Osteocyte (in vitro differentiated cells): ENCODE data around the gene ECE1. TPM values are rescaled to one million over a fixed set of nuclear protein-coding genes. Genes with fewer than 3 reads are reported as not detected.

Source experiments
- DNase-seq: peaks from one replicate; pipeline ENCODE4 v3.0.0; 2021; ENCODE audit warnings: mixed read lengths; ENCODE audit not compliant: unreplicated experiment; ENCODE audit errors: extremely low spot score
- H3K27ac Mint-ChIP-seq: one replicate; pipeline ENCODE4 v1.8.0; 2021; ENCODE audit warnings: mild to moderate bottlenecking, mixed read lengths; ENCODE audit not compliant: unreplicated experiment
- H3K27me3 Mint-ChIP-seq: one replicate; pipeline ENCODE4 v1.8.0; 2021; ENCODE audit warnings: mixed read lengths; ENCODE audit not compliant: unreplicated experiment
- H3K36me3 Mint-ChIP-seq: one replicate; pipeline ENCODE4 v1.8.0; 2021; ENCODE audit warnings: mixed read lengths; ENCODE audit not compliant: unreplicated experiment
- H3K4me1 Mint-ChIP-seq: one replicate; pipeline ENCODE4 v1.8.0; 2021; ENCODE audit warnings: mixed read lengths; ENCODE audit not compliant: unreplicated experiment
- H3K4me3 Mint-ChIP-seq: one replicate; pipeline ENCODE4 v1.8.0; 2021; ENCODE audit warnings: mild to moderate bottlenecking, moderate library complexity, mixed read lengths; ENCODE audit not compliant: unreplicated experiment
- H3K9me3 Mint-ChIP-seq: one replicate; pipeline ENCODE4 v1.8.0; 2021; ENCODE audit warnings: mixed read lengths; ENCODE audit not compliant: unreplicated experiment
- total RNA-seq: library from RNA; stranded (reverse); gene quantifications from 2 replicates; pipeline ENCODE4 v1.2.1, GENCODE V29; 2021
- TF ChIP-seq, protein P1 (sequence below): fragments of 200-600 bp; sonication (generic); IDR thresholded peaks from 2 replicates; pipeline ENCODE4 v1.5.0; 2021; ENCODE audit warnings: antibody characterized with exemption, mild to moderate bottlenecking, moderate library complexity

The ECE1 gene
- total RNA-seq, 1 donor from 2014 or later, result 217 TPM

DNA sequence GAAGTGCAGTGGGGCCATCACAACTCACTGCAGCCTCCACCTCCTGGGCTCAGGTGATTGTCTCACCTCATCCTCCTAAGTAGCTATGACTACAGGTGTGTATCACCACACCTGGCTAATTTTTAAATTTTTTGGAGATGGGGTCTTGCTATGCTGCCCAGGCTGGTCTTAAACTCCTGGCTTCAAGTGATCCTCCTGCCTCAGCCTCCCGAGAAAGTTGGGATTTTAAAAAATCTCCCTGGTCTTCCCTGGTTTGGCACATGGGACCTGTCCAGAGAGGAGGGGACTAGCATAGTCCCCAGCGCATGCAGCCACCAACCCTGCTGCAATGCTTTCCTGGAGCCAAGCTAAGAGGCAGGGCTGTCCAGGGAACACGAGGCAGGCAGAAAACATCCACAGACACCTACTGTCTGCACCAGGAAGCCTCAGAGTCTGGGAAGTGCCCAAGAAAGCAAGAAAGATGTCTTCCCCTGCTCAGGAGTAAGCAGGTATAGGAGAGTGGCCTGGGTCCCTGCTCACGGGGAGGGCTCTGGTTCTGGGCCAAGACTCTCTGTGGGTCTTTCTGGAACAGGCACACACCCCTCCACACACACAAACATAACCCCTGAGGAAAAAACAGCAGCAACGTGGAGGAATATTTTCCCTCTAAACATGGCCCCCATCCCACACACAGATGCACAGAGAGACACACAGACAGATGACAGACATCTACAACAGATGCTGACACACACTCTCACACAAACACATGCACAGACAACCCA, 30.8 kb downstream of the ECE1 start:
- no peaks in the 10 kb centered on the region for H3K9me3 Mint-ChIP-seq
- TF ChIP-seq, protein P1, sequence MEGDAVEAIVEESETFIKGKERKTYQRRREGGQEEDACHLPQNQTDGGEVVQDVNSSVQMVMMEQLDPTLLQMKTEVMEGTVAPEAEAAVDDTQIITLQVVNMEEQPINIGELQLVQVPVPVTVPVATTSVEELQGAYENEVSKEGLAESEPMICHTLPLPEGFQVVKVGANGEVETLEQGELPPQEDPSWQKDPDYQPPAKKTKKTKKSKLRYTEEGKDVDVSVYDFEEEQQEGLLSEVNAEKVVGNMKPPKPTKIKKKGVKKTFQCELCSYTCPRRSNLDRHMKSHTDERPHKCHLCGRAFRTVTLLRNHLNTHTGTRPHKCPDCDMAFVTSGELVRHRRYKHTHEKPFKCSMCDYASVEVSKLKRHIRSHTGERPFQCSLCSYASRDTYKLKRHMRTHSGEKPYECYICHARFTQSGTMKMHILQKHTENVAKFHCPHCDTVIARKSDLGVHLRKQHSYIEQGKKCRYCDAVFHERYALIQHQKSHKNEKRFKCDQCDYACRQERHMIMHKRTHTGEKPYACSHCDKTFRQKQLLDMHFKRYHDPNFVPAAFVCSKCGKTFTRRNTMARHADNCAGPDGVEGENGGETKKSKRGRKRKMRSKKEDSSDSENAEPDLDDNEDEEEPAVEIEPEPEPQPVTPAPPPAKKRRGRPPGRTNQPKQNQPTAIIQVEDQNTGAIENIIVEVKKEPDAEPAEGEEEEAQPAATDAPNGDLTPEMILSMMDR, result no peak
- no peak overlapping the region for H3K4me3 Mint-ChIP-seq
- H3K36me3 Mint-ChIP-seq, result peaks cover 28% of the 10 kb centered on the region
- no peak for DNase-seq
- H3K4me1 Mint-ChIP-seq, result peaks cover 52% of the 10 kb centered on the region
- no peaks in the 10 kb centered on the region for H3K27me3 Mint-ChIP-seq
- peak overlapping the region; percentile 99 for H3K27ac Mint-ChIP-seq

DNA sequence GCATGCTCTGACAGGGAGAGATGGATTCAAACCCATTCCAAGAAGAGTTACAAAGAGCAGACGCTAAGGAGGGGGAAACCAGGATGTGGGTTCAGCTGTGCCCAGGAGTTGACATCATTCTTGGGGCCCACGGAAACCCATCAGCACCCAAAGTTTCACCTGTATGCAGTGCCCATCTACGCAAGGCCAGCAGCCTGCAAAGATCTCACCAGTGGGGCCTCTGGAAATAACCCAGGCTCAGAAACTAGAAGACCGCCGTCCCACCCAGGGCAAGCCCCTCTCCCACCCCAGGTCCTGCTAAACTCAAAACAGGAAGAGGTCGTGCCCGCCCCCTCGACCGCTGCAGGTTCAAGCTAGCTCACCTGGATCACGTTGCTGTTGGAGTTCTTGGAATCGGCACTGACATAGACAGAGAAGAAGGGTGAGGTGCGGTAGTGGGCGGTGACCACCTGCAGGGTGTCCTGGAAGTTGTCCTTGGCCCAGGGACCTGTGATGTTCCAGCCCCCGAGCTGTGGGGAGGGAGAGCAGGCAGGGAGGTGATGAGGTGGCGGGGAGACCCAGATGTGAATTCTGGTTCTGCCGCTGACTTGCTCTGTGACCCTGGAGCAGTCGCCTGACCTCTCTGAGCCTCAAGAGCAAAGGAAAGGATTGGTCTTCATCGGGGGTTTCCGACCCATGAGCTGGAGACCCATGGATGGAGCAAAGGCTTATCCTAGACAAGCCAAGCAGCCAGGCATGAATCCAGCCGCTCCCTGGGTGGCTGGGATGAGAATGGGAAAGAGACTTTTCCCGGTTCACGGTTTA, 31.7 kb downstream of the ECE1 start:
- Mint-ChIP-seq H3K9me3 (no peaks in the 10 kb centered on the region), H3K27me3 (no peaks in the 10 kb centered on the region), H3K27ac (no peak overlapping the region), H3K4me1 (peaks cover 54% of the 10 kb centered on the region), H3K4me3 (no peak overlapping the region), H3K36me3 (peaks cover 28% of the 10 kb centered on the region)
- DNase-seq, result no peak
- TF ChIP-seq, protein P1, result no peak

DNA sequence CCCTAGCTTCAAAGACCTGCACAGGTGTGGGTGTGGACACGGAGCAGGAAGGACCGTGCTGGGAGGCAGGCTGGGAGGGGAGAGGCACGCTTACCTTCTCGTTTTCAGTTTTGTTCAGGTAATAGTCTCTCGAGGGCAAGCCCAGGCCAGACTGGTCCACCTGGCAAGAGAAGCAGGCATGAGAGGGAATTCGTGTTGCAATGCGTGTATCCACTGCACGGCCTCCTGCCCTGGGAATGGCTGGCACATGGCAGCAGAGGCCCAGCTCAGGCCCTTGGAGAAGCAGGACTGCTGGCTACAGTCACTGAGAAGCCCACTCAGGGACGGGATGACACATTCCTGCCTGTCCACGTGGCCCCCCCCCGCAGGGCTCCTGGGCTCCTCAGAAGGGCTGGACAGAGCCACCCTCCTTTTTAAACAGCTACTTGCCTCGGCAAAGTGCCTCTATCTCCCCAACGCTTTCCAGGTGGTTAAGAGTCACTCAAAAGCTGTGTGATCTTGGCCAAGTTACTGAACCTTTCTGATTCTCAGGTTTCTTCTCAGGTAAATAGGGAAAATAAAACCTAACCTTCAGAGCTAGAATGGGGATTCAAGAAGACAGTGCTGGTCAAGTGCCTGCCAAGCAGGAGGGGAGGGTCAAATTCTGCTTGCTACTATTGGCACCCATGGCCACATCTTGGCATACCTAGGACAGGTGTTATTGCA, 32.7 kb downstream of the ECE1 start:
- DNase-seq, result no peak
- Mint-ChIP-seq H3K4me1 (peaks cover 51% of the 10 kb centered on the region), H3K9me3 (no peaks in the 10 kb centered on the region), H3K36me3 (peaks cover 30% of the 10 kb centered on the region), H3K27ac (no peak overlapping the region), H3K4me3 (no peak overlapping the region), H3K27me3 (no peaks in the 10 kb centered on the region)
- TF ChIP-seq, protein P1, result no peak

DNA sequence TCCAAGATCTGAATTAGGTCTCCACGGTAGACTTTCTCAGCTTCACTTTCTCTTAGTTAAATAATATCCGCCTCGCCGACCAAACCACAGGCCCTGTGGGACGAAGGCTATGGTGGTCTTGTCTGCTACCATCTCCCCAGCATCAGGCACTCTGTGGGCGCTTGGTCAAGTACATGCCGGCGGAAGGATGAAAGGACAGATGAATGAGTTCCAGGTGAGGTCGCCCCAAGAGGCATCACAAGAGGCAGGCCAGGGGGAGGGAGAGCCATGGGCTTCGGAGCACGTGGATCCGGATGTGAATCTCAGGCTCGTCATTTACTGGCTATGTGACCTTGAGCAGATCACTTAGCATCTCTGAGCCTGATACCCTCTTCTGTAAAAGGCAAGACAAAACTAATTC, 33.5 kb downstream of the ECE1 start:
- no peaks in the 10 kb centered on the region for H3K27me3 Mint-ChIP-seq

More for the DNA sequence above, 33.5 kb downstream of the ECE1 start:
- Mint-ChIP-seq H3K27ac (peak overlapping the region; percentile 38), H3K4me1 (peaks cover 51% of the 10 kb centered on the region), H3K9me3 (no peaks in the 10 kb centered on the region), H3K4me3 (no peak overlapping the region), H3K36me3 (peaks cover 36% of the 10 kb centered on the region)
- TF ChIP-seq, protein P1, result no peak
- no peak for DNase-seq
